Fibroblast of peridontal ligament (primary cell): ENCODE data around the gene ARHGAP15.

Source experiments
- DNase-seq: peaks from one replicate; pipeline ENCODE4 v3.0.0-alpha.2; 2010; ENCODE audit errors: extremely low read depth

ARHGAP15 gene

DNA sequence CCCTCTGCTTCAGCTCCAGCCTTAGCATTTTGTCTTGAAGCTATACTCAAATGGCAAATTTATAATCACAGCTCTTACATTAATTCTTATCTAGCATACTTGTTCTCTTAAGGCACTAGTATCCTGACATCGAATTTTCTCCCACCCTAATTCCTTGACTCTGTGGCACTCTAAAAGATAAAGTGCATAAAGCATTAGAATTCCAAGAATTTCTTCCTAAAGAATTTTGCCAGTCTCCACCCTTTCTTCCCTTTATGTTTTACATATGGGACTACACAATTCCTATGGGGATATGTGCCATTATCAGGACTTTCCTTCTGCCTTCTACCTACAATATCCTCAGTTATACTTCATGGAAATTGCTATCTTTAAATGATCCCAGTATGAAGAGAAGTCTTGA is 560.3 kb downstream of the ARHGAP15 start:
- DNase-seq, result no peak

DNA sequence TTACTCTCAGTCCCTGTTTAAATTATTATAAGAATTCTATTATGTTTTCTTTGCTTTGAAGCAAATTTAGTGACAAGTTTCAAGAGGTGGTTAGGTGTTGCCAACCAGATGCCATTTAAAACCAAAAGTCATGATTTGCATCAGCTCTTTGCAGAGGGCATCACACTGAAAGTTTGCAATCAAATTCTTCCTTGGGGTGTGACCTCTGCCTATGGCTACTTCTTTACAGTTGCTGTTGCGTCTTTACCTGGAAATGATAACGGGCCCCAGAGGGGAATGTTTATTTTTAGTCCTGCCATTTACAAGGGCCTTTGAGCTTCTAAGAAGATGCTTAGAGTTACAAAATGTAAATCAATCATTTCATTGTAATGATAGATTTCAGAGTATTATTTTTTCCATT is 561.0 kb downstream of the ARHGAP15 start:
- DNase-seq, result no peak

DNA sequence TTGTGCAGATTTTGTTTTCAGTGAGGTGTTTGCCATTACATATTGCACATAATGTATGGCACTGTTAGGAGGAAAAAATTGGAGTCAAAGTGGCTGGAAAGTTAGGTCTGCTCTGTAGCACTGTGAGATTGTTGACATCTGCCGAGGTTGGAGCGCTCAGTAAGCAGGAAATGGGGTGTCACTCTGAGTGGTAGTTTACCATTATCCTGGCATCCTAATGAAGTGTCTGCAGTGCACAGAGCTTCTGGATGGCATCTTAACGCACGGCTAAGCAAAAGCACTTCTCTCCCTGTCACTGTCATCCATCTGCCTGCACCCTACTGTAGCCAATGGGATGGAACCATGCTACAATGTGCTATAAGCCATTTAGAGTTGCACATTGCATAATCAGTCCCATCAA is 561.9 kb downstream of the ARHGAP15 start:
- no peak for DNase-seq

DNA sequence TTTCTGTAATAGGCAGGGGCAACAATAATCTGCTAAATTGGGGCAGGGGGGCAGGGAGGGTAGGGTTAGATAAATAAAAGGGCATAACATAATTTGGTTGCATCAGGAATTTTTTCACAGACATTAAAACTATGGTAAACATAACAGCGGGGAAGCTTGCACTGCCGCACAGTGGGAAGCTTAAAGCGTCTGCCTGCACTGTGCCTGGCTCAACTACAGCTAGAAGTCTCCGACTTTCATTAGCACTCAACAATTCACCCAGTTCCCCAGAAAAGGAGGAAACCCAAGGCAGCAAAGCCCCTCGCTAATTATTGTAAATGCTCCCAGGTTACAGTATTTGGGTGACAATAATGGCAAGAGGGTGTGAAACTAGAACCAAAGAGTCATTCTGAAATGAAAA is 562.9 kb downstream of the ARHGAP15 start:
- no peak for DNase-seq

DNA sequence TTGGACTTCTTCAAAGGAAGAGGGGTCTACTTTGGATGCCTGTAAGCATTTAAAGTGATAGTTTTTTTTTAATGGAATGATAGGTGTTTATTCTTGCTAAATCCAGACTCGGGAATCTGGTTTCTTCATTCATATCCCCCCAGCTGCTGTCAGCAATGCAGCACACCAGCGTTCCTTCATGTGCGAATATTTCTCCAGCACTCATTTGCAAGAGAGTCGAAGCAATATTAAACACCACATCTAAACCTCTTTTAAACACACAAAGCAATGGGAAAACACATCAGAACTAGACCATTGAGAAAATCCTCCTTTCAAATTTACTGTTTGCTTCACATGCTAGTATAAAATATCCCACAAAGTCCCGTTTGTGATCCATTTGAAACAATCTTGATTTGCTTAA is 563.7 kb downstream of the ARHGAP15 start:
- no peak for DNase-seq

DNA sequence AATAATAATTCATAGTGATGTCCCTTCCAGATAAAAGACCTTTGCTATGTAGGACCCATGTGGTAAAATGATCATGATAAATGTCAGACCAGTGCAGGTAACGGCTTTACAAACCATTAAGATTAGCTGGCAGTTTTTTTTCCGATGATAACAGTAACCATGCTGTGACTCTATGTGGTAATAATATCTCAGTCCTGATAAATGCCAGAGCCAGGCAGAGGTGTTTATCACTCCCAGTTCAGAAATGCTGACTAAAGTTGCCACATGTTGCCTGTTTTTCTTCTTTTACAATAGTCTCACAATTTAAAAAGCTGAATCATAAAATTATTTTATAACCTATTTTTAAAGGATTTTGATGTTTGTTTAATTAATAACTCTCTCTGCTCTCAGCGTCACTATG is 565.1 kb downstream of the ARHGAP15 start:
- DNase-seq, result no peak

DNA sequence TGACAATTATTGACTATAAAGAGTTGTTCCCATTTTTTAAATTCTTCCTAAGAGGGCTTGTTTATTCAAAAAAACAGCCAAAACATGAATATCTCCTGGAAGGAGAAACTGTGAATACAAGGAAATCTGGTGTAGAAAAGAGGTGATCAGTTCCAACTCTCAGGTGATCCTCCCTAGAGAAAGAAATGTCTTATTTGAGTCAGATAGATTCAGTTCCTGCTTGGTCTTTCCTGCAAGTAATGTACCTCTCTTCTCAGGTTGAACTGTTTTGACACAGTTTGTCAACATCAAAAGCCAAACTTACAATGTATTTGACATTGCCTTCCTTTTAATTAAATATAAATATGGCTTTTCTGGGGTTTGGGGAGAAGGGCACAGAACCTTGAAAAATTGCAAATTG is 567.4 kb downstream of the ARHGAP15 start:
- DNase-seq, result no peak

DNA sequence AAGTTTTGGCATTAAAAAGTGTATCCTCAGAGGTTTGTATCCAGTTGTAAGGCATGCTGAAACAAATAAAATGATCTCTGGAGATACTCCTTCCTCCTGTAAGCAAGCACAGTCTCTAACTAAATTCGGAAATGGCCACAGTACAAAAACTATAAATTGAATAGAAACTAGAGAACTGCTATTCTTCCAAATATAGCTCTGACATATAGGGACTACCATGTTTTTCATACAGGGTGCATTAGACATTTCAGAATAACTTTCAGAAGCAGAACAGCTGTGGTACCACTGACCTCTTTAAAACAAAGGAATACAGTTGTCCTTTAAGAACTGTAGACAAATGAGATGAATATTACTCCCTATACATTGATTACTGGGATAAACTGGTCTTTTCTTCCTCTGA is 568.5 kb downstream of the ARHGAP15 start:
- no peak for DNase-seq

DNA sequence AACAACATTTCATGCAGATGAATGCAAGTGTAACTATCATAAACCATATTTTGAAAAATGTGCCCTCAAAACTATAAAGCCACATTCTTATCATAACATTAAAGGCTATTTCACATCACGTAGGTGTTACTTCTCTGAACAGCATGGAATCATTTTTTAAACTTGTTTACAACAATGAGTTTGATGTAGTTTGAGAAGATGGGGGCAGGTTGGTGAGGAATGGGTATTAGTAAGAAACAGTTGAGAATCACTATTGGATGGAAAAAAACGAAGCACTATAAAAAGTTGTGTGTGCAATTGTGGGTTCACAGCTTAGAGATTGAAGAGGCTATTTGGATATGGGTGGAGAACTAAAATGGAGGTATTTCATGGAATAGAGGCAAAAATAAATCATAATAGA is 569.1 kb downstream of the ARHGAP15 start:
- DNase-seq, result no peak

DNA sequence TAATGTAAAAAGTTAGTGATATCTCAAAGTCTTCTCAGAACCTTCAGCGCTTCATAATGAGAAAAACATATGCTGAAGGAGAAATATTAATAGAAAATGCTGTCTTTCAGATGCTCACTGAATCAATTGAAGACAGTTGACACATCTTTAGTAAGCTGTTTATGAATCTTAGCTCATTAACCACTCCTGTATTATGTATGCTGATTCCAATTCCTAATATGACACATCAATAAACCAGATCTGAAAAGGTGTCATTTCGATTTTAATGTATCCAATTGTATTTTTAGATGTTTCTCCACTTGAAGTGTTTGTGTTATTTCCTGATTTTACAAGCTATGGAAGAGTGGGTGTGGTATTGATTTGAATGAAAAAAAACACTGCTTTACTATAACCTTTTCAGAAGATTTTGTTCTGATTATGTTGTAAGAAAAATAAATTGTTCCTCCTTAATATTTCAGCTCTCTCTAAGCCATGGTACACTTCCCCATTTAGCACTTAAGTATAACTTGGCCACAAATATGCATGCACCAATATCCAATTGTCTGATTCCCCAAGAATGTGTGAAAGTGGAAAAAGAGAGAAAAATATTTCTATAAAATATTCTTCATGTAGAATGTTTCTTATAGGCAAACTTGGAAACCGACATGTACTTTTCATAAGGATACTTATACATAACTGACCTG is 569.8 kb downstream of the ARHGAP15 start:
- DNase-seq, result no peak

DNA sequence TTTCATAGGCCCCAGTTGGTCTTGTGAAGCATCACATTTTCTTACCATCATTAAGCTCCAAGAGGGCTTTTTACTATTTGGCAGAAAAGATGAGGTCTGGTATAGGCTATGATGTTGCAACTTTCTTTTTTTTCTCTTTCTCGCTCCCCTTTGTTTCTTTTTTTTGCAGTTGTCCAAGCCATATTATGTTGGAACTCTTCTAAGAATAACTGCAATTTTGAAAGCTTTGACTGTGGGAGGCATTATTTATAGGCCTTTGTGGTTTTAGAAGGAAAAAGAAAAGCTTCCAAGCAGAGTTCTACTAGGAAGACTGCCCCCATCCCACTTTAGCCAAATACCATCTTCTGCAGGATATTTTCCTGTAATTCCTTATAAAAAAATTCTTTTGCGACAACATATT is 571.6 kb downstream of the ARHGAP15 start:
- DNase-seq, result peak; percentile 77

DNA sequence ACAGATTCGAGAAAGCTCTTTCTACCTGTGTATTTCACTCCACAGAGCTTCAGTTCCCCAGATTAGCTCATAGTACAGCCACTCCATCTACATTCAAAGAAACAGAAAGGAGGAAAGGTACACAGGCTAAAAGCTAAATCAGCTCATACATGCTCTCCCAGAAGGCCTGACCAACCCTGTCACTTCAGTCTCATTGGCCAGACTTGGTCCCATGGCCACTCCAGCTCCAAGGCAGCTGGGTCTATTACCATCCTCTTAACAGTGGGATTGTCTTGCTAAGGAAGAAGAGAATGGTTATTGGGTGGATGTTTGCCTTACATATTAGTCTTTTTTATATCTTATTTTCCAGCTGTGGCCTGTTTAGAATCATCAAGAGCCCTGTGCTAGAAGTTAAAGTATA is 572.6 kb downstream of the ARHGAP15 start:
- no peak for DNase-seq

DNA sequence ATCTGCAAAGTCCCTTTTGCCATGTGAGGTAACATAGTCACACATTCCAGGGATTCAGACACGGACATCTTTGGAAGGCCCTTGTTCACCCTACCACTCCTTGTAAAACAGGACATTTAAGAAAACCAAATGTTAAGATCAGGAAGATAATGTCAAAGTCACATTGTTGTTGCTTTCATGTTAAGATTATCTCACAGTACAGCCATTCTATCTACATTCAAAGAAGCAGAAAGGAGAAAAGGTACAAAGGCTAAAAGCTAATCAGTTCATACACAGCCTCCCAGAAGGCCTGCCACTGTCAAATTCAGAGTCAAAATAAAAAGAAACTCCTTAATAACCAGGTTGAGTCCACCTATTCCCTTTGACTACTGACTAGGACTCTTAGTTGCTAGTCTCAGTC is 573.7 kb downstream of the ARHGAP15 start:
- no peak for DNase-seq

DNA sequence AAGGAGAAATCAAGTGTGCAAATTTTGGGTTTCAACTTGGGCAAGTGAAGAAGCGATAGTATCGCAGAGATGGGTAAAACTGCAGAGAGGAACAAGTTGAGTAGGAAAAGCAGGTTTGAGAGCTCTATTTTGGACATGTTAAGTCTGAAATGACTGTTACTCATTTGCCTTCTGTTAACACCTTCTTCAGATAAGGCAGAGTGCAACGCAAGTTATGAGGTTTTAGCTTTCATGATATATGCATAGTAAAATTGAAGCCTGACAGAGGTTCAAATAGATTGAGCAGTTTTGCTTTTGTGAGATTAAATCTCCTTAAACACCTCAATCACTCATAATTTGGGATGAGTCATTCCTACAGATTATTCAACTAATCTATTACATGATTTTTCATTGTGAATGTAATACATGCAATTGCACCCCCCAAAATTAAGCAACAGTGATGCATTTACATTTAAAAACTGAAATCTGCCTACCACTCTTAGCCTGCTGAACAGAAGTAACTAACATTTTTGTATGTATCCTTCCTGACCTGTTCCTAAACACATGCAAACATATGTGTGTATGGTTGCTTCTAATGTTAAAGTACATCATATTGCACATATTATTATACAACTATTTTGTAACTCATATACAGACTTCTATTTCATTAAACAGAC is 575.4 kb downstream of the ARHGAP15 start:
- DNase-seq, result no peak

DNA sequence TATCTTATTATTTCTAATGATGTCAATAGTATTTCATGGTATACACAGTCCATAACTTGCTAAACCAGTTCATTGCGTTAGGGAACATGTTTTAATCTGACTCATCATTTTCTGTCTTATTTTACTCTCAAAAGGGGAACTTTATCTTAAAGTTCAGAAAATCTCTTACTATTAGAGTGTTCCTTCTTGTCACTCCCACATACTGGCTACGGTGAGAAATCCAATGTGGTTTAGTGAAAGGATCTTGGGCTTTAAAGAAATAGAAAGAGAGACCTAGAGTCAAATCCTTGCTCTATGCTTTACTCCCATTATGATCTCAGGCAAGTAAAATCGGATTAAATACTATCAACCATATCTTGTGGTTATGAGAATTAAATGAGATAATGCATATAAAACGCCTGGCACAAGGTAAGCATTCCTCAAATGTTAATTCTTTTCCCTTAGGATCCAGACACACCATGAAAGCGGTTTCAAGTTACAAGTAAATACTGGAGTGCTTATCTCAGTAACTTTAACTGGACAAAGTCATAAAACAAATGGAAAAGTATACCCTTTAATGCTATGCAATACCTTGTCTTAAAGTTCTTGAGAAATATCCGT is 576.0 kb downstream of the ARHGAP15 start:
- peak; percentile 66 for DNase-seq

DNA sequence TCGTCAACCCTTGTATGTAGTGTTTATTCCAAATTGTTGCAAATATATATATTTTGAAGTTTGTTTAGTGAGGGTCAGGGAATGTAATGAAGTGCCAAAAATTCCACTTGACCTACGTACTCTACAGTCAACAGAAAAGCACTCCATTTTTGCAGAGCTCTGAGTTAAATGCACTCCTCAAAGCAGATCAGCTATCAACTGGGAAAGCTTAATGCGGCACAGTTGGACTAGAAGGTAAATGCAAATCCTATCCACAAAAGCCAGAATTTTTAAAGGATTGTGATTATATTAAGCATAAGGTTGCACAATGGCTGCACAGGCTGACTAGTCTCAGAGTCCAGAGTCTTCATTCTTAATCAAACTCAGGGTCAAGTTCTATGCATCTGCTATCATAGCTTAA is 577.1 kb downstream of the ARHGAP15 start:
- DNase-seq, result no peak

DNA sequence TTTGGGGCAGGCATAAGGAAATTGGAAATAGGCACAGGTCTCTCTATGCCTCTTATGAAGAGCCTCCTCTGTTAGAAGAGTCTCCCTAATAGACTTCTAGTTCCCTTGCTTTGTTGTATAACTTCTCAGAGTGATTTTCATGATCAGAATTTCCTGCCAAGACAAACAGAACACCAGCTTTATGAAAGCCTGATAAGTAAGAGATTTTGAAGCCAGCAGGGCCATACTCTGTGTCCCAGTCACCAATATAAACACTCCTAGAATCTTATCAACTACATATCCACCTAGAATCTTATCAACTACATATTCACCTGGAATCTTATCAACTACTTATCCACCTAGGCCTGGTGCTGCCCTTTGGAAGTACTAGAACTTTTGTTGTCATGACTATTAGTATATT is 579.5 kb downstream of the ARHGAP15 start:
- no peak for DNase-seq

DNA sequence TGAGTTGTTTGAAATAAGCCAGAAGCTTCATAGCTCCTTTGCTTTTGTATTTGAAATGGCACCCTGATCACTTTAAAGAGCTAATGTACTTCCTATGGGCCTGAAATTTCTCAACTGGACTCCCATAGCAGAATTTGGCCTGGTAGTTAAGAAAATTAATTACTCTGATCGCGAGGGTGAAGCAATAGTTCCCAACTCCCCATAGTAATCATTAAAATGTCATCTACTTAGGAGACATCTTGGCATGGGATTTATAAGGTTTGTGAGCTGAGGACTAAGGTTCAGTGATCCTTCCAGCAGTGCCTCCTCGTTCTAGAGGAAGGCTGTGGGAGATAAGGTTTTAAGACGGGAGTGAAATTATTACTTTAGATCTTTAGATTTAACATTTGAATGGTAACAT is 581.0 kb downstream of the ARHGAP15 start:
- DNase-seq, result no peak

DNA sequence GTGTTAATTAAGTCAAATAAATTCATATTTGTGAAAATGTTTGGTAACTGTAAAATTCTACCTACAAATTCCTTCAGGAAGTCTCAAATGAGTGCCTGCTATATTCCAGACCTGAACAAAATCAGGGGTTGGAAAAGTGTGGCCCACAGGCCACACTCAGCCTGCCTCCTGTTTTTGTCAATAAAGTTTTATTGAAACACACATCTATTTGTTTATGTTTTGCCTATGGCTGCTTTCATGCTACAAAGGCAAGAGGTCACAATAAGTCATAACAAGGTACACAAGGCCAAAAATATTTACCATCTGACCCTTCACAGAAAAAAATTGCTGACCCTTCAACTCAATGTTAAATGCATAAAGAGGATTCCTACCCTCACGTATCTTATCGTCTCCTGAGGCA is 581.7 kb downstream of the ARHGAP15 start:
- DNase-seq, result no peak

DNA sequence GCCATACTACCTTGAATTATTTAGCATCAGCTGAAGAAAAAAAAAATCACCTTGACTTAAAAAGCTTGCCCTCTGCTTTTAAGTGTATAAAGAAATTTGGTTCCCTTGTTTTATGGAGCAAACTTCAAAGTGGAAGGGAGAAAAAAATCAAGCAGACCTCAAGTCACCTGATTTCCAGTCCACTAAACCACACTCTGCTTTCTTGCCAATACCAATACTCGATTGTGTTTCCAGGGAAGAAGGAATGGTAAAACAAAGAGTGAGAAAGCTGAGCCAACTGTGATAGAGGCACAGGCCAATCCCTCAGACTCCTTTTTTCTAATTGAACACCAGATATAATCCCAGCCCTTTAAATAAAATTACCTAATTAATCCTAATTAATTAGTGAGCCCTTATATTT is 587.3 kb downstream of the ARHGAP15 start:
- DNase-seq, result peak; percentile 65

DNA sequence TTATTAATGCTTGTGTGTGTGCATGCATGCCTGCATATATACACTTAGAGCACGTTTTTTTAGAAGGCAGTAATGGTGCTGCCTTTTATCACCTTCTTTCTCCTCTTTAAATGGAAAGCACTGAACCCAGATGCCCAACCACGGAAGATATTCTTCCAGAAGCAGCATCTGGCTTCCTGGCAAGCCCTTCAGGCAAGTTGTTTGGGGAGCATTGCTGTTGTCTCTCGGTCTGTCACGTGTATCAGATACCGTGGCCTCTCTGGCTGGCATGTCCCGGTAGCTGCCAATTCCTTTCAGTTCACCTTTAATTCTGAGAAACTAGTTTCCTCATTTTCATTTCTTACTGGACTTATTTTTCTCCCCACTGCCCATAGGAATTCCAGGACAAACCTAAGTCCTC is 587.8 kb downstream of the ARHGAP15 start:
- peak; percentile 37 for DNase-seq

DNA sequence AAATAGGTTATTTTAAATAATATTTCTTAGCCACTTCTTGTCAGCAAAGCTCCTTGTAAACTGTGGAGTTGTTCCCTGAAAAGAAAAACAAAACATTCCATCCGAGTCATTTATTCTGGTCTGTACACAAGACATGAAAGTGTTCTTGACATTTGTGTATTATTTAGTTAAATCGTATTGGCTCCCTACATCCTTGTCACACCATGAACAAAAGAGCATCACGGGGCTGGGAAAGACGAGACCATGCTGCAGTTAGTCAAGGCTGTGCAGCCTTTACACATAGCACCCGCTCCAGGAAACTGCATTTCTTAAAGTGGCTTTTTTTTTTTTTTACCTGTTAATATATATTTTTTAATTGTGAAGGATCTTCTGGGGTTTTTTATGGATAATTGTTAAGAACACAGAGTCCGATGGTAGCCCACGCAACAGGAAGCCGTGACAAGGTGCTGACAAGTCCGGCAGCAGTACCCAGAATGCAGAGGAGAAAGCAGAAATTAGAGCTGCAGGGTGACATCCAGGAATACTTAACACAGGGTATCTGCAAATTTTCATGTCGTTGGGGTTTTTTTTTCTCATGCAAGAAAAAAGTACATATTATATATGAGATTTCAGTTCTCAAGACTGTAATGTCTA is 588.4 kb downstream of the ARHGAP15 start:
- no peak for DNase-seq

DNA sequence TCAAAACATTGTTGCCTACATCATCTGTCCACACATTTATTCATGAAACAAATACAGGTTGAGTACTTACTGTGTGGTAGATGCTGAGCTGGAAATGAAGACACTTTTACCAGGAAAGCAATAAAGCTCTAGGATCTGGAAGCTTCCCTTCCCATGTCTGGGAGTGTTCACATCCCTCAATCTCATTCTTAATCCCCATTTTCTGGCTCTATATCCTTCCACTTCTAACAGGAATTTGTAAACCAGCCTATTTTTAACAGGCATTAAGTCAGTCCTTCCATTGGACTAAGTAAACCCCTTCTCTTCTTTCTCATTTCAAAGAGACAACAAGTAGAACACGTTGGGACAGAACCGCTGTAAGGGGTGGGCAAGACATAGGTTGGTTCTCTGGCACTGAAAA is 589.5 kb downstream of the ARHGAP15 start:
- no peak for DNase-seq
